Tibial nerve (tissue), 4 donors: ENCODE results near the gene DTNB. TPM values are rescaled to one million over a fixed set of nuclear protein-coding genes. Genes with fewer than 3 reads are reported as not detected.

Experiments
- DNase-seq, 2 donors: peaks; one replicate each; pipeline ENCODE4 v3.0.0-alpha.2; 2019; ENCODE audit warnings: low spot score in 2 of 2
- H3K27ac ChIP-seq, 4 donors: fragments of 200-600 bp; sonication (generic) in 3 of 4; one replicate each; pipeline ENCODE4 v1.5.1; 2017 to 2019; ENCODE audit warnings: mild to moderate bottlenecking in 1 of 4
- H3K27me3 ChIP-seq, 2 donors: fragments of 200-600 bp; sonication (generic) in 1 of 2; one replicate each; pipeline versions ENCODE4 v1.5.1 to v1.6.0; 2017 to 2019
- H3K36me3 ChIP-seq, 3 donors: fragments of 200-600 bp; sonication (generic); one replicate each; pipeline ENCODE4 v1.5.1; 2018 to 2019
- H3K4me1 ChIP-seq, 4 donors: fragments of 200-600 bp; sonication (generic) in 3 of 4; one replicate each; pipeline ENCODE4 v1.5.1; 2017 to 2019
- H3K4me3 ChIP-seq, 4 donors: fragments of 200-600 bp; sonication (generic) in 3 of 4; one replicate each; pipeline ENCODE4 v1.5.1; 2017 to 2019; ENCODE audit warnings: mild to moderate bottlenecking in 1 of 4, moderate library complexity in 1 of 4
- H3K9me3 ChIP-seq, 4 donors: fragments of 200-600 bp; sonication (generic) in 3 of 4; one replicate each; pipeline ENCODE4 v1.5.1; 2017 to 2019
- CTCF ChIP-seq, 5 experiments: fragments of 200-600 bp in 3 of 5; fragments of 450-650 bp in 2 of 5; sonication (generic) in 3 of 5; IDR thresholded peaks; one replicate each; pipeline ENCODE4 v1.5.1; 2016 to 2019; ENCODE audit warnings: antibody characterized with exemption in 5 of 5, mild to moderate bottlenecking in 3 of 5, moderate library complexity in 2 of 5
- EP300 ChIP-seq, 2 donors: sonication (generic); formaldehyde crosslinking; IDR thresholded peaks; one replicate each; pipeline ENCODE4 v1.6.1; 2017; ENCODE audit warnings: antibody characterized with exemption in 2 of 2, mild to moderate bottlenecking in 1 of 2
- POLR2A ChIP-seq, 2 donors: fragments of 450-650 bp; IDR thresholded peaks; one replicate each; pipeline ENCODE4 v1.6.1; 2017; ENCODE audit warnings: antibody characterized with exemption in 2 of 2, mild to moderate bottlenecking in 2 of 2, moderate library complexity in 2 of 2
- WGBS, 2 donors: methylation state at CpG; one replicate each; pipeline ENCODE4 v1.1.5; 2018; 5-methylcytosine and 5-hydroxymethylcytosine counted together
- total RNA-seq, 4 donors: library from RNA; depleted of rRNA; stranded (reverse); fragments of >200 nt; gene quantifications; one replicate each; pipeline ENCODE4 v1.1.0, GENCODE V29; 2016

DTNB gene
- total RNA-seq, 4 donors from 2014 or later = 9.4 to 18.6 (median 13.1) TPM

- Histone ChIP-seq H3K36me3 (peaks cover 0 to 9% (median 0%) of the 10 kb centered on the region in 3 donors), H3K4me1 (no peaks in the 10 kb centered on the region), H3K27me3 (no peaks in the 10 kb centered on the region), H3K4me3 (no peak overlapping the region), H3K9me3 (no peaks in the 10 kb centered on the region), H3K27ac (no peak overlapping the region)
- DNase-seq = no peak
- 88 to 91% methylated on average over 2 of the region's 2 CpGs for WGBS, 2 donors
- TF ChIP-seq POLR2A (IDR thresholded peaks at IDR 0.05) (no peak), EP300 (IDR thresholded peaks at IDR 0.05) (no peak), CTCF (IDR thresholded peaks at IDR 0.05) (no peak)
These were observed 41.0 kb downstream of the DTNB start for GRCh38 chr2:25632396-25632795.

GRCh38 chr2:25624635-25625034, 48.7 kb downstream of the DTNB start:
- Histone ChIP-seq H3K4me3 (no peak overlapping the region), H3K27ac (no peak overlapping the region), H3K9me3 (no peaks in the 10 kb centered on the region), H3K36me3 (peaks cover 0 to 46% (median 0%) of the 10 kb centered on the region in 3 donors), H3K27me3 (no peaks in the 10 kb centered on the region), H3K4me1 (no peaks in the 10 kb centered on the region)
- no peak for DNase-seq
- WGBS, 2 donors = 94 to 96% methylated on average over 2 of the region's 2 CpGs
- TF ChIP-seq EP300 (IDR thresholded peaks at IDR 0.05) (no peak), CTCF (IDR thresholded peaks at IDR 0.05) (no peak), POLR2A (IDR thresholded peaks at IDR 0.05) (no peak)

- TF ChIP-seq EP300 (IDR thresholded peaks at IDR 0.05) (no peak), CTCF (IDR thresholded peaks at IDR 0.05) (no peak), POLR2A (IDR thresholded peaks at IDR 0.05) (no peak)
- no peak overlapping the region for H3K4me3 ChIP-seq
- no peaks in the 10 kb centered on the region for H3K27me3 ChIP-seq
- WGBS, 2 donors = 82 to 91% methylated on average over 3 of the region's 3 CpGs
- H3K9me3 ChIP-seq = no peaks in the 10 kb centered on the region
- DNase-seq = no peak
- peaks cover 0 to 8% (median 0%) of the 10 kb centered on the region in 4 donors for H3K4me1 ChIP-seq
- peaks cover 0 to 46% (median 0%) of the 10 kb centered on the region in 3 donors for H3K36me3 ChIP-seq
- no peak overlapping the region for H3K27ac ChIP-seq
These were observed 50.0 kb downstream of the DTNB start for GRCh38 chr2:25623361-25623760.

- Histone ChIP-seq H3K27me3 (no peaks in the 10 kb centered on the region), H3K4me1 (peaks cover 0 to 20% (median 0%) of the 10 kb centered on the region in 4 donors), H3K9me3 (no peaks in the 10 kb centered on the region), H3K27ac (no peak overlapping the region), H3K4me3 (no peak overlapping the region), H3K36me3 (peaks cover 0 to 22% (median 0%) of the 10 kb centered on the region in 3 donors)
- TF ChIP-seq POLR2A (IDR thresholded peaks at IDR 0.05) = no peak
- no peak for TF ChIP-seq EP300 (IDR thresholded peaks at IDR 0.05)
- no peak for TF ChIP-seq CTCF (IDR thresholded peaks at IDR 0.05)
- 67 to 68% methylated on average over 4 of the region's 4 CpGs for WGBS, 2 donors
- no peak for DNase-seq
These were observed 52.7 kb downstream of the DTNB start for GRCh38 chr2:25620711-25621110.

- no peaks in the 10 kb centered on the region for H3K27me3 ChIP-seq
- H3K4me3 ChIP-seq = no peak overlapping the region
- WGBS, 2 donors = 77 to 80% methylated on average over 5 of the region's 5 CpGs
- TF ChIP-seq POLR2A (IDR thresholded peaks at IDR 0.05) = no peak
- TF ChIP-seq CTCF (IDR thresholded peaks at IDR 0.05) = no peak
- no peak for TF ChIP-seq EP300 (IDR thresholded peaks at IDR 0.05)
- no peaks in the 10 kb centered on the region for H3K9me3 ChIP-seq
- H3K4me1 ChIP-seq = peaks cover 0 to 20% (median 0%) of the 10 kb centered on the region in 4 donors
- peaks cover 0 to 20% (median 0%) of the 10 kb centered on the region in 3 donors for H3K36me3 ChIP-seq
- no peak overlapping the region for H3K27ac ChIP-seq
- DNase-seq = no peak
These were observed 53.3 kb downstream of the DTNB start for GRCh38 chr2:25620077-25620476.
